Tibial nerve (tissue), 4 donors: ENCODE data around the gene INHBC. TPM values are rescaled to one million over a fixed set of nuclear protein-coding genes. Genes with fewer than 3 reads are reported as not detected.

Experiments
- DNase-seq, 2 donors: peaks; one replicate each; pipeline ENCODE4 v3.0.0-alpha.2; 2019; ENCODE audit warnings: low spot score in 2 of 2
- H3K27ac ChIP-seq, 4 donors: fragments of 200-600 bp; sonication (generic) in 3 of 4; one replicate each; pipeline ENCODE4 v1.5.1; 2017 to 2019; ENCODE audit warnings: mild to moderate bottlenecking in 1 of 4
- H3K27me3 ChIP-seq, 2 donors: fragments of 200-600 bp; sonication (generic) in 1 of 2; one replicate each; pipeline versions ENCODE4 v1.5.1 to v1.6.0; 2017 to 2019
- H3K36me3 ChIP-seq, 3 donors: fragments of 200-600 bp; sonication (generic); one replicate each; pipeline ENCODE4 v1.5.1; 2018 to 2019
- H3K4me1 ChIP-seq, 4 donors: fragments of 200-600 bp; sonication (generic) in 3 of 4; one replicate each; pipeline ENCODE4 v1.5.1; 2017 to 2019
- H3K4me3 ChIP-seq, 4 donors: fragments of 200-600 bp; sonication (generic) in 3 of 4; one replicate each; pipeline ENCODE4 v1.5.1; 2017 to 2019; ENCODE audit warnings: mild to moderate bottlenecking in 1 of 4, moderate library complexity in 1 of 4
- H3K9me3 ChIP-seq, 4 donors: fragments of 200-600 bp; sonication (generic) in 3 of 4; one replicate each; pipeline ENCODE4 v1.5.1; 2017 to 2019
- EP300 ChIP-seq, 2 donors: sonication (generic); formaldehyde crosslinking; IDR thresholded peaks; one replicate each; pipeline ENCODE4 v1.6.1; 2017; ENCODE audit warnings: antibody characterized with exemption in 2 of 2, mild to moderate bottlenecking in 1 of 2
- POLR2A ChIP-seq, 2 donors: fragments of 450-650 bp; IDR thresholded peaks; one replicate each; pipeline ENCODE4 v1.6.1; 2017; ENCODE audit warnings: antibody characterized with exemption in 2 of 2, mild to moderate bottlenecking in 2 of 2, moderate library complexity in 2 of 2
- WGBS, 2 donors: methylation state at CpG; one replicate each; pipeline ENCODE4 v1.1.5; 2018; 5-methylcytosine and 5-hydroxymethylcytosine counted together
- total RNA-seq, 4 donors: library from RNA; depleted of rRNA; stranded (reverse); fragments of >200 nt; gene quantifications; one replicate each; pipeline ENCODE4 v1.1.0, GENCODE V29; 2016
- TF ChIP-seq, protein P1 (sequence below), 5 experiments: fragments of 200-600 bp in 3 of 5; fragments of 450-650 bp in 2 of 5; sonication (generic) in 3 of 5; IDR thresholded peaks; one replicate each; pipeline ENCODE4 v1.5.1; 2016 to 2019; ENCODE audit warnings: antibody characterized with exemption in 5 of 5, mild to moderate bottlenecking in 3 of 5, moderate library complexity in 2 of 5

The INHBC gene
- total RNA-seq, 4 donors from 2014 or later = not detected

DNA sequence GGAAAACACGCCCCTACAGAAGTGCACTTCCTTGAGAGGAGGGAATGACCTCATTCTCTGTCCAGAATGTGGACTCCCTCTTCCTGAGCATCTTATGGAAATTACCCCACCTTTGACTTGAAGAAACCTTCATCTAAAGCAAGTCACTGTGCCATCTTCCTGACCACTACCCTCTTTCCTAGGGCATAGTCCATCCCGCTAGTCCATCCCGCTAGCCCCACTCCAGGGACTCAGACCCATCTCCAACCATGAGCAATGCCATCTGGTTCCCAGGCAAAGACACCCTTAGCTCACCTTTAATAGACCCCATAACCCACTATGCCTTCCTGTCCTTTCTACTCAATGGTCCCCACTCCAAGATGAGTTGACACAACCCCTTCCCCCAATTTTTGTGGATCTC, 15.5 kb downstream of the INHBC start:
- H3K4me3 ChIP-seq = no peak overlapping the region
- TF ChIP-seq, protein P1, sequence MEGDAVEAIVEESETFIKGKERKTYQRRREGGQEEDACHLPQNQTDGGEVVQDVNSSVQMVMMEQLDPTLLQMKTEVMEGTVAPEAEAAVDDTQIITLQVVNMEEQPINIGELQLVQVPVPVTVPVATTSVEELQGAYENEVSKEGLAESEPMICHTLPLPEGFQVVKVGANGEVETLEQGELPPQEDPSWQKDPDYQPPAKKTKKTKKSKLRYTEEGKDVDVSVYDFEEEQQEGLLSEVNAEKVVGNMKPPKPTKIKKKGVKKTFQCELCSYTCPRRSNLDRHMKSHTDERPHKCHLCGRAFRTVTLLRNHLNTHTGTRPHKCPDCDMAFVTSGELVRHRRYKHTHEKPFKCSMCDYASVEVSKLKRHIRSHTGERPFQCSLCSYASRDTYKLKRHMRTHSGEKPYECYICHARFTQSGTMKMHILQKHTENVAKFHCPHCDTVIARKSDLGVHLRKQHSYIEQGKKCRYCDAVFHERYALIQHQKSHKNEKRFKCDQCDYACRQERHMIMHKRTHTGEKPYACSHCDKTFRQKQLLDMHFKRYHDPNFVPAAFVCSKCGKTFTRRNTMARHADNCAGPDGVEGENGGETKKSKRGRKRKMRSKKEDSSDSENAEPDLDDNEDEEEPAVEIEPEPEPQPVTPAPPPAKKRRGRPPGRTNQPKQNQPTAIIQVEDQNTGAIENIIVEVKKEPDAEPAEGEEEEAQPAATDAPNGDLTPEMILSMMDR (IDR thresholded peaks at IDR 0.05) = no peak
- TF ChIP-seq POLR2A (IDR thresholded peaks at IDR 0.05) (no peak), EP300 (IDR thresholded peaks at IDR 0.05) (no peak)
- no peak for DNase-seq
- H3K4me1 ChIP-seq = no peaks in the 10 kb centered on the region
- 86 to 90% methylated on average over 3 of the region's 3 CpGs for WGBS, 2 donors
- H3K9me3 ChIP-seq = no peaks in the 10 kb centered on the region
- peaks cover 0 to 1% of the 10 kb centered on the region in 2 donors for H3K27me3 ChIP-seq
- no peak overlapping the region for H3K27ac ChIP-seq
- no peaks in the 10 kb centered on the region for H3K36me3 ChIP-seq

DNA sequence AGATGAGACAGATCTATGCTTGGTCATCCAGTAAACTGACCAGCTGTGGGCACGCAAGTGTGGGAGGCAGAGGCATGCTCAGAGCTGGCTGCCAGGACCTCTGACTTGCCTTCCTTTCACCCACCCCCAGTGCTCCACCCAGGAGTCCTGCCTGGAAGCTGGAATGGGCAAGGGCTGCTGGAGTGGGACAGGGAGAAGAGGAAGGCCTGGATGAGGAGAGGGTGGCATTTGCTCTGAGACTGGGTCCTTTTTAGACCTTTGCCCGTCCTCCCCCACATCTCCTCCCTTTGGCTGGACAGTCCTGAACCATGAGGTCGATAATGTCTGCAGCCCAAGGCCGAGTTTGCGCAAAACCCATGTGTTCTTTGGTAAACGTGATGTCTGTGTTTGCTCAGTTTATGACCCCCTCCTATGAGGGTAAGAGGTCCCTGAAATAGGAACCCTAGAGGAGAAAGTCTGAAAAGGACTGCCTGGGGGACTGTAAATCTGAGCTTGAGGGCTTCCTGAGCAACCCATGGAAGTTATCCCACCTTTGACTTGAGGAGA, 16.7 kb downstream of the INHBC start:
- 65 to 67% methylated on average over 6 of the region's 6 CpGs for WGBS, 2 donors

DNA sequence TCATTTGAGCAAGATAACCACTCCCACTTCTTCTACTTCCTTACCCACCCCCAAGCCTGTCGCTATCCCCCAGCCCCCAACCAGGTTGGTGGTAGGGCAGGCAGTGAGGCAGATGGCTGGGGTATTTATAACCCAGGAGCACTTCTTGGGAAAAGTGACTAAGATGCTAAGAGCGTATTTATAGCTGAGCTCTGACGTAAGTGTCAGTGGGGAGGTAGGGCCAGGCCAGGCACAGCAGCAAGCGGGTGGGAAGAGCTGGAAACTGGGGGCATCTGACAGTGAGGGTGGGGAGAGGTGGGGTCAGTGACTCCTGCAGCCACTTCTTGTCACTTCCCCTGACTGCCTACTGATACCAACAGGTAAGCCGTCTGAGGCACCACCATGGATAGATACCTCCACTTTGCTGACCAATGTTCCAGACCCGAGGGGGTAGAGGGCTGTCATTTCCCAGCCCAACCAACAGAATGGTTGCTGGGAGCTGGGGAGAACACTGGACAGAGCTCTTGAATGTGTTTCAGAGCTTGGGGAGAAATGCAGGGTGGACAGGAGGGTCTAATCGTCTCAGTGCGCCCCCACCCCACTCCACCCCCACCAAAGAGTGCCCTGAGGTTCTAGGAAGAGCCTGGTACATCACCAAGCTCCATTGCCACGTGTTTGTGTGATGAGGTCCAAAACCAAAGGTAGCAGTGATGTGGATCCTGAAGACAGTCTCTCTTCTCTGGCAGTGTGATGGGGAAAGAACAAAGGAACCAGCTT, 17.8 kb downstream of the INHBC start:
- peaks cover 0 to 9% (median 2%) of the 10 kb centered on the region in 4 donors for H3K4me1 ChIP-seq
- H3K27ac ChIP-seq = peak overlapping the region in 2 of 4 donors; percentile 36 to 38

More for the DNA sequence above, 16.7 kb downstream of the INHBC start:
- Histone ChIP-seq H3K4me1 (peaks cover 0 to 9% (median 2%) of the 10 kb centered on the region in 4 donors), H3K4me3 (no peak overlapping the region), H3K27ac (no peak overlapping the region), H3K27me3 (peaks cover 0 to 6% of the 10 kb centered on the region in 2 donors), H3K36me3 (no peaks in the 10 kb centered on the region), H3K9me3 (no peaks in the 10 kb centered on the region)
- TF ChIP-seq, protein P1 (IDR thresholded peaks at IDR 0.05) = no peak
- no peak for TF ChIP-seq POLR2A (IDR thresholded peaks at IDR 0.05)
- TF ChIP-seq EP300 (IDR thresholded peaks at IDR 0.05) = no peak
- DNase-seq = no peak

DNA sequence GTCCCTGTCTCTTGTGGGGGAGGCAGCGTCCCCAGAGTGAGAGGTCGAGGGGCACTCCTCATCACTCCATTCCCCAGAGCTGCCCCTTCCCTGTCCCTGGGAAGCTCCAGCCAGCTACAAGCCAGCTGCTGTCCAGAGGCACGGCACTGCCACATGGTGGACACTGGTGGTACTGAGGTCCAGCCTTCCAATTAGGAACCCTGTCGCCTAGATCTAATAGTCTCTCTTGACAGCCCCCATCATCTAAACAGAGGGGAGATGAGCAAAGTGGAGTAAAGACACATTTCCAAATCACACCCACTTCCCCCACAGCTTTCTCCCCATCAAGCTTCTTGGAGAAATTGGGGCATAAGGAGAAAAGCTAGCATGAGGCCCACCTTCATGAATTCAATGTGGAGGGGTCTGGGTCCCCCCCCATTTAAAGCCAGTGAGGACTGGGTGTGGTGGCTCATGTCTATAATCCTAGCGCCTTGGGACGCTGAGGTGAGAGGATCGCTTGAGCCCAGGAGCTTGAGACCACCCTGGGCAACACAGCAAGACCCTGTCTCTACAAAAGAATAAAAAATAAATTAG, 18.4 kb downstream of the INHBC start:
- DNase-seq = peak; percentile 68 to 88
- Histone ChIP-seq H3K27ac (peak overlapping the region in 1 of 4 donors; percentile 38), H3K36me3 (no peaks in the 10 kb centered on the region), H3K9me3 (no peaks in the 10 kb centered on the region), H3K27me3 (peaks cover 0 to 6% of the 10 kb centered on the region in 2 donors), H3K4me1 (peaks cover 0 to 9% (median 2%) of the 10 kb centered on the region in 4 donors), H3K4me3 (no peak overlapping the region)
- TF ChIP-seq, protein P1 (IDR thresholded peaks at IDR 0.05) = peak; percentile 86 to 93 (median 89)
- TF ChIP-seq POLR2A (IDR thresholded peaks at IDR 0.05) = no peak
- WGBS, 2 donors = 22 to 27% methylated on average over 7 of the region's 7 CpGs

More for the DNA sequence above, 17.8 kb downstream of the INHBC start:
- no peak for DNase-seq
- Histone ChIP-seq H3K4me3 (no peak overlapping the region), H3K9me3 (no peaks in the 10 kb centered on the region), H3K36me3 (no peaks in the 10 kb centered on the region), H3K27me3 (peaks cover 0 to 6% of the 10 kb centered on the region in 2 donors)
- 20 to 24% methylated on average over 9 of the region's 9 CpGs for WGBS, 2 donors
- no peak for TF ChIP-seq POLR2A (IDR thresholded peaks at IDR 0.05)
- TF ChIP-seq, protein P1 (IDR thresholded peaks at IDR 0.05) = no peak
- TF ChIP-seq EP300 (IDR thresholded peaks at IDR 0.05) = no peak

DNA sequence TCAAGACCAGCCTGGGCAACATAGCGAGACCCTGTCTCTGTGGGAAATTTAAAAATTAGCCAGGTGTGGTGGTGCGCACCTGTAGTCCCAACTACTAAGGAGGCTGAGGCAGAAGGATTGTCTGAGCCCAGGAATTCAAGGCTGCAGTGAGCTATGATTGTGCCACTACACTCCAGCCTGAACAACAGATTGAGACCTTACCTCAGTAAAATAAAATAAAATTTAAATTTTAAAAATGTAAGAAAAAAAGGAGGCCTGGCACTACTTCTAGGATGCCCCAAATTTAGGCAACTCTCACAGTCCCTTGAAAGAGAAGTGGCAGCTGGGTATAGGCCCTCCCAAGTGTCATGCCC, 19.6 kb downstream of the INHBC start:
- TF ChIP-seq POLR2A (IDR thresholded peaks at IDR 0.05) (no peak), EP300 (IDR thresholded peaks at IDR 0.05) (no peak)
- TF ChIP-seq, protein P1 (IDR thresholded peaks at IDR 0.05) = no peak
- H3K36me3 ChIP-seq = no peaks in the 10 kb centered on the region
- H3K4me3 ChIP-seq = no peak overlapping the region
- no peak overlapping the region for H3K27ac ChIP-seq
- H3K27me3 ChIP-seq = peaks cover 0 to 6% of the 10 kb centered on the region in 2 donors
- H3K4me1 ChIP-seq = peaks cover 0 to 19% (median 6%) of the 10 kb centered on the region in 4 donors
- DNase-seq = no peak
- H3K9me3 ChIP-seq = no peaks in the 10 kb centered on the region
- WGBS, 2 donors = 94 to 97% methylated on average over 2 of the region's 2 CpGs
